NK-92 (cell line): ENCODE results near the gene FBXO39.
"Not testable (repeated sequence)": the region's sequence is repeated elsewhere in the genome, so short reads cannot be mapped to it uniquely, and the experiment has no call there.

Experiments used
- DNase-seq: peaks from one replicate; lab custom pipeline; 2025; ENCODE audit not compliant: unreplicated experiment; lab: John Stamatoyannopoulos, UW

Gene FBXO39

DNA sequence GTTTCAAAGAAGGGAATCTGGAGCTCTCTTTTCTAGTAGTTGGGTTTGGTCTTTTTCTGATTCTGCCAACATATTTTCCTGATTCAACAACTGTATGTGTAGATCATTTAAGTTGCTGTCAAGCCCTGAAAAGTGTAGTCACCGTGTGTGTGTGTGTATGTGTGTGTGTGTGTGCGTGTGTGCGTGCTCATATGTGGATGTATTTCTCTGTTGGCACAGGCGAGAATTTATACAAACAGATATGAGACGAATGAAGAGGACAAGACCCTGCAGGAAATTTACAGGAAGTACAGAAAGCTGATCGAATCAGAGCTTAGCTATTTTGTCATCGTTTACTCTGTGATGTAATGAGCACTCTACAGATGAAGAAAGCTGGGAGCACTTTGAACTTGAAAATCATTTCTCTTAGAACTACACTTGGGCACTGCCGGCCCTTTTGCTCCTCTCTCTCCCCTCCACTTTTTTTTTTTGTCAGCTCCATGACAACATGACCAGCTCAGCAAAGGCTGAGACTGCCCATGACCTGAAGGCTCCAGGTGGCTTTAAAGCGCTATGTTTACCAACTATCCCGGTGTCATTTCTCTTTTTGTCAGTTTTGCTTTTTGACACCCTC lies 11.2 kb downstream of the FBXO39 start:
- DNase-seq: no peak

DNA sequence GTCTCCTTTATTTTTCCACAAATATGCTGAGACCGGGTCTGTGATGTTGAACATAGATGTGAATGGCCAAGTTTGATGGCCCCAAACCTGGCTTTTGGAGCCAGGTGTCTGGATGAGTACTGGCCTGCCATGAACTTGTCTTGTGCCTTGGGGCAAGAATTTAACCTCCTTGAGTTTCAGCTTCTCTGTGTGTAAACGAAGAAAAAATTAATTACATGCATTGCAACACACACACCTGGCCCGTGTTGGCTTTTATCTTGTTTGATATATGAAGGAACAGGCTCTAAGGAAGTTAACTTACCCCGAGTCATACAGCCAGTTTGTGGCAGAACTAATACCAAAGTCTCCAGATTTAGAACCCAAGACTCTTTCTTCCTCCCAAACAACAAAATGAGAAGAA lies 13.1 kb downstream of the FBXO39 start:
- DNase-seq: no peak

DNA sequence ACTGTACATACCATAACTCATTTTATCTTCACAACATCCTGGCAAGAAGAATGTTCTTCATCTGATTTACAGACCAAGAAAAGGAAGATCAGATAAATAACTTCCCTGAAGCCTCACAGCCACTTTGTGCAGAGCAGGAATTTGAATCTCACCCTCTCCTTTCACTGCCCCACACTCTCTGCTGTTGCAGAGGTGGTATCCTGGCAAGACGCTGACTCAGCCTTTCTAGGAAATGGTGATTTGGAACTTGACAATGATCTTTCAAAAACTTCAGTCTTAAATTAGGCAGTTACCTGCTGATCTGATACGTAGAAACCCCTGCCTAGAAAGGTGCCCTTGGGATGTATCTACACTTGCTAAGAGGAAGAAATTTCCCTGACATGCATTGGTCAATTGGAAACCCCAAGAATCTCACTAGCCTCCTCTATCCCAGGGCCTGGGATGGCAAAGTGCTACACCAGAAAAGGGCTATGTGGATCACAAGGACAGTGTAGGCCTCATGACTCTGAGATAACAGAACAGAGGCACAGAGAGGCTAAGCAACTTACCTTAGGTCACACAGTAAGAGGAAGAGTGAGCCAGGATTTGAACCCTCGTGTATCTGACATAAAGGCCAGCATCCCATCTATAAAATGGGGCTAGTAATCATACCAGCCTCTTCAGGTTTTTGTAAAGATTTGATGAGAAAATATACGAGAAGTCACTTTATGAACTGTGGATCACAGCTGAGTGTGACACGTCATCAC lies 17.9 kb downstream of the FBXO39 start:
- DNase-seq: no peak

DNA sequence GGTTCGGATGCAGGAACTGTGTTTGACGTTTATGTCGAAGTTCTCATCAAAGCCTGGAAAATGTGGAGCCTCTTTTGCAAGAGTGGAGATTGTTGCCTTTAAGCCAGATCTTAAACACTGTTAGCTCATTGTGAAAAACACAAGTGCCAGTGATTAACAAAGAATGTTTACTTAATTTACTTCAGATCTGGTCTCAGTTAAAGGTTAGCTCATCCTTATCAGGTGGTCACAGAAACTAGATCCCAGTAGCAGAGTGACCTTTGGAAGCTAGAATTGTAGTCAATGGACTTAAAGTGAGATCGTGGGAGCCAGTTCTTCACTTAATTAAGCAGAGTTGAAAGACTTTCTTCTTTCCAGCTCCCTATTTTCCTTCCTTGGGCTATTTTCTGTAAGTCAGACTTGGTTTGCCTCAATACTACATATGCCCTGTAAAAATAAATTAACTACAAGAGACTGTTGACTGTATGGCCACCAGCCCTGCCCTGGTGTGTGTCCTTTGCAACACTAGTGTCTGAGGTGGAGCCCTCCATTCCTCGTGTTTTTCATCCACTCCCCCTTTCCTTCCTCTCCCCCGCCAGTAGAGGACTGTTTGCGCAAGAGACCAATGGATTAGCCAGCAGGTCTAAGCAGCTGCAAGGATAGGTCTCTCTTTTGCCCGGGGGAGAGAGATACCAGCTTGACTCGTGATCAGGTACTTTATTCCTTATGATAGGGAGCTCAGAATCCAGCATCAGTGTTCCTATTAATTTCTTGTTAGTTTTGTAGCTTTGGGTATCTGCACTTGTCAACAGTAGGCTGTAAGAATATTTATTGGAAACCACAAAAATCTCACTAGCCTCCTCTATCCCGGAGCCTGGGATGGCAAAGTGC lies 20.2 kb downstream of the FBXO39 start:
- DNase-seq: no peak

DNA sequence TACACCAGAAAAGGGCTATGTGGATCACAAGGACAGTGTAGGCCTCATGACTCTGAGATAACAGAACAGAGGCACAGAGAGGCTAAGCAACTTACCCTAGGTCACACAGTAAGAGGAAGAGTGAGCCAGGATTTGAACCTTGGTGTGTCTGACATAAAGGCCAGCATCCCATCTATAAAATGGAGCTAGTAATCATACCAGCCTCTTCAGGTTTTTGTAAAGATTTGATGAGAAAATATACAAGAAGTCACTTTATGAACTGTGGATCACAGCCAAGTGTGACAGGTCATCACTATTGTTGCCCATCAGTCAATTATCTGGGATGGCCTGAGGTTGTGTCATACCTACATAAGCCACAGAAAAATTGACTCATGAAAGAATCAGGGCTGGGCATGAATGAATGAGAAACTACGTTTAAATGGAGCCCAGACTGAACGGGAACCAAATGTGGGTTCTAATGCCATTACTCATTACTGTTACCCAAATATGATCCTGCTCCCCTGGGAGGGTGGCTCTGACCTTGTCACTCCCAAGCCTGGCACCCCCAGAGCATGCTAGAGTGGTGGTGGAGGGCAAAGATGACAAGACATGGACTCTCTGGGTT lies 21.0 kb downstream of the FBXO39 start:
- no peak for DNase-seq

DNA sequence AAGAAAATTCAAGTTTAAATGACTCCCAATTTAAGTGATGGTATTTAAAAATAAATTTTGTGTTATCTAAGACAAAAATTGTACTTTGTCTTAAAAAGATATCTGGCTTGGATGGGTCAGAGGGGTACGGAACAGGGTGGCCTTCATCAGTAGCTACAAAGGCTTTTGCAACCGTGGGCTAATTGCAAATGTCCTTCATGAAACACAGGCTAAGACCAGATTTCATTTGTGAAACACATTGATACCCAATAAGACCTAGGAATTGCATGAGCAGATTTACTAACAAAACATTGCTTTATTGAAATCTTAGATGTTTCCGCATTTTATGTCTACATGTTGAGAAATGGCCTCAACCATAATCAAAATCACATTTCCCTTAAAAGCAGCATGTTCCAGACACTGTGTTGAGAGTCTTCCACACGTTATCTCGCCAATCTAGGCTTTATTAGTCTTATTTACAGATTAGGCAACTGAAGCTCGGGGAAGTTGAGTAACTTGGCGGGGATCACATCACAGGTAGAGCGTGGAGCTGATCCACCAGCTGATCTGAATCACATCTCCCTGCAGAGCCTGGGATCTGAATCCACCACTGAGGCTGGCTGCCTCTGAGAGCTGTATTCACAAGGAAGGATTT lies 21.8 kb downstream of the FBXO39 start:
- DNase-seq: no peak

DNA sequence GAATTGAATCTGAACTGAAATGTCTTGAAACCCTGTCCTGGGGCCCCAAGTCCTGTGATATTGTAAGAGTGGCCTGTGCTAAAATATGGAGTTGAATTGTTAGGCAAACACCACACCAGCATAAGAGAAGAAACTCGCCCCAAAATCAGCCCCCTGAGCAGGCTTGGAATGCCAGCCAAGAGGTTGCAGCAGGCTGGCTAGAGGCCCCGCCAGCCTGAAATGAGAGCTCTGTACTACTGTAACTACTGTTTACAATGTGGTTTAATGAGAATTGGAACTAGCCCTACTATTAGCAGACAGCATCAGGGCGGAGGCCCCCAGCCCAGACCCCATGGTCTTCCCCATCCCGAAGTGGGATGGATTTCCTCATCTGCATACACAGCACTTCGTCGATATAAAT lies 23.7 kb downstream of the FBXO39 start:
- DNase-seq: no peak

DNA sequence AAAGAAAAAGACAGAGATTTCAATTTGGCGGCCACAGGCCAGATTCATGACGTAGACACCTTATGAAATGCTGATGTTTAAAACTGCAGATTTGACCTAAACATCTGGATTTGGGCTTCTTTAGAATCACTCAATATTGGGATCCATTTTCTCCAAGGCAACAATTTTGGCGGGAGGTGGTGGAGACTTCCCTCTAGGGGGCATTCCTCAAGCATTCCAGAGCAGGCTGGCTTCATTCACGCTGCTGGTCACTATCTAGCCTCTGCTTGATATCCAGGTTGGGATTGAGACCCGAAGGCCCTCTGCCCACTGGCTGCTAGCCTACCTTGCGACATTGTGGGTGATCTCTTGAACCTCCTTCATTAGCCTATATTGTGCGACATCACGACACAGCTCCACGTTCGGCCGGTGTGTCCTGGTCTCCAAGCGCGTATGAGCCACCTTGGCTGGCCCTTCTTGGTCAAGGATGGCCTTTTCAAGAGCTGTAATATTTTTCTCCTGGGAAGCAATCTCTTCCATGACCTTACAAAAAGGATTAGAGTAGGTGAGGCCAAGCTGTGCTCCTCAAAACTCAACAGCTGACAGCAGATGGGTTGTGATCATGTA lies 24.5 kb downstream of the FBXO39 start:
- DNase-seq: no peak

DNA sequence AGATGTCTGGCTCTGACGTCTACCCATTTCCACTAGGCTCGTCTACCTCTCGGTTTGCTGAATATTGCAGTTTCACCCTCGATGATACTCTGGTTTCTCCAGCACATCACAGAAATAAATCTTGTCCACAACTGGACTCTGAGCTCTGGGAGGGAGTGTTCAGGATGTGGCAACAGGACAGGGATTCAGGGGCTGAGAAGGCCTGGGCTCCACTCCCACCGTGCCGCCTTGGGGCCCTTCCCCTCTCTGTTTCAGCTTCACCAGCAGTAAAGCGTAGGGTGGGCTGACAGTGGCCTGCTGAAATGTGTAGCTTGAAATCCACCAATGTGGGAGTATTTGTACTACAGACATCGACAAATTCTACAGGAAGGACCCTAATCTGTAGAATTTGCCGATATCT lies 35.5 kb downstream of the FBXO39 start:
- DNase-seq: no peak

DNA sequence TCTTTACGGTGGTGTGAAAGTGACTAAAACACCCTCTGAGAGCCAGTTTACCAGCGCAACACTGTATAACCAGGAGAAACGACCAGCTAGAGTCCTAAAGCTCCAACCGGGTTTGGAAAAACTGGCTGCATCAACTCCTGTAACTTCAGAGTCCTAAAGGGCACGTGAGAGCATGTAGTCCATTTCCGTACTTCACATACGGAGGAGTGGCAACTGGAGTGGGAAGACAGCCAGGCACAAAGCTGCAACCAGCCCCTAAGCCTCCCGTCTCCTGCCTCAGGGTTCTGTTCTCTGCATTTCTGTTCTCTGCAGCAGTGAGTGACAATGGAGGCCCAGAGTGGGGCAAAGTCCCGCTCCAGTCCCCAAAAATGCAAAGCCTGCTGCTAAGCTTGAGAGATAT lies 36.3 kb downstream of the FBXO39 start:
- DNase-seq: no peak

DNA sequence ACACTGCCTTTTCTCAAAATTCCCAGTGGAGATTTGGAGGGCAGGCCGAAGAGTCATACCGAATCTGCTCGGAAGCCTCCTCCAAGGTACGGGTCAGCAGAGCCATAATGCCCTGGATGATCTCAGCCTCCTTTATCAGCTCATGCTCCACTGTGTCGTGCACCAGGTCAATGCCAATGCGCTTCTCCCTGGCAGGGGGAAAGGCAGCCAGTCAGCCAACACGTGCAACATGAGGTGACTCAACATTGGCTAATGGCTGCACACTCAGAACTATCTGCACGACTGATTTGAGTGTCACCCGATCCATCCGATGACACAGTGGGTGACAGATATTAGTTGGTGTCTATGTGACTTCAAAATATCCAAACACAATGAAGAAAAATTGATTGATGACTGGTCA lies 39.8 kb downstream of the FBXO39 start:
- no peak for DNase-seq

DNA sequence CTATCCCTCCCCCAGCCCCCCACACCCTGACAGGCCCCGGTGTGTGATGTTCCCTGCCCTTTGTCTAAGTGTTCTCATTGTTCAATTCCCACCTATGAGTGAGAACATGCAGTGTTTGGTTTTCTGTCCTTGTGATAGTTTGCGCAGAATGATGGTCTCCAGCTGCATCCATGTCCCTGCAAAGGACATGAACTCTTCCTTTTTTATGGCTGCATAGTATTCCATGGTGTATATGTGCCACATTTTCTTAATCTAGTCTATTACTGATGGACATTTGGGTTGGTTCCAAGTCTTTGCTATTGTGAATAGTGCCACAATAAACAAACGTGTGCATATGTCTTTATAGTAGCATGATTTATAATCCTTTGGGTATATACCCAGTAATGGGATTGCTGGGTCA lies 40.4 kb downstream of the FBXO39 start:
- not testable (repeated sequence) for DNase-seq

DNA sequence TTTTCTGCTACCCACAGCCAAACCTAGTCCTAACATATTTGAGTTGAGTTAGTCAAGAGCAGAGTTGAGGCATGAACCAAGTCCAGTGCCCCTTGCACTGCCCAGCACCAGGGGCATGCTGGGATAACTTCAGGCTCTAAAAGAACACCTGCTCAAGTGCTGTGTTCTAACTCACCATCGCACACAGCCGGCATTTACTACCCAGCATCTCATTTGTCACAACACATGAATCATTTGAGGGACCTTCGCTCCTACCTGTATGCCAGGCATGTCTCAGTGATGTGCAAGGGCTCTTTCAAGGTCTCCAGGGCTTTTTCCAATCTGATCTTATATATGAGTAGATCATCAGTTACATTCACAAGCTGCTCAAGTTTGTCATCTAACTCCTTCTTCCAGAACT lies 42.9 kb downstream of the FBXO39 start:
- no peak for DNase-seq

DNA sequence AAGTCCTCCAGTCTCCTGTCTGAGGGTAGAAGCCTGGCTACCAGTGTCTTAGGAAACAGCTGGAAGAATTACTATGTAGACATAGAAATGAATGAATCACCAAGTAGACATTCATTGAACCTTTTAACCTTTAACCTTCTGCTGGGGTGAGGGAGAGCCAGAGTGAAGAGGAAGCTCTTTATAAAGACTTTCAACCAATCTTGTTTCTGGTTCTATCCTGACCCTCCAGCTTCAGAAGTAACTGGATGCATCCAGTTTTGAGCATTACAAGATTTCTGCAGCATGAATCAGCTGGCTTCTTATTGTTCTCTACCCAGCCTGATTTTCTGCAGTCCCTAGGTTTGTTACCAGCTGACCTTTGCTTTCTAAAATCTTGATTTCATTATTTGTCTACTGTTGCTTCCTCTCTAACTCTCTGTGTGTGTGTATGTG lies 47.0 kb downstream of the FBXO39 start:
- DNase-seq: no peak

DNA sequence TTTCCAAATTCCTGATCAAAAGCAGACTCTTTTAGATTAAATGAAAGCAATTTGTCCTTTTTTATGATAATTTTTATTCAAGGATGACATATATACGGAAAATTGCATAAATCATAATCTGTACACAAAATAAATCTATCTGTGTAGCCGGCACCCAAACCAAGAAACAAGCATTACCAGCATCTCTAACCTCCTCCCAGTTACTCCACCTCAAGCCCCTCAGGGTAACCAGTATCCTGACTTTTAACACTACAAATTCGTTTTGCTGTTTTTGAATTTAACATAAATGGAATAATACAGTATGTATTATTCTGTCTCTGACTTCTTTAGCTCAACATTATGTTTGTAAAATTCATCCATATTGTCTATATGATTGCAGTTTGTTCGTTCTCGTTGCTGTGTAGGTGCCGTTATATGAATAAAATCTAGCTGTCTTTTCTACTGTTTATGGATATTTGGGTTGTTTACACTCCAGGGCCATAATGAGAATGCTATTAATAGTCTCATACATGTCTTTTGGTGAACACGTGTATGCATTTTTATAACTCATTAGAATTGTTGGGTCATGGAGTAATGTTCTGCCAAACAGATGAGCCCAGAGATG lies 54.5 kb downstream of the FBXO39 start:
- no peak for DNase-seq

DNA sequence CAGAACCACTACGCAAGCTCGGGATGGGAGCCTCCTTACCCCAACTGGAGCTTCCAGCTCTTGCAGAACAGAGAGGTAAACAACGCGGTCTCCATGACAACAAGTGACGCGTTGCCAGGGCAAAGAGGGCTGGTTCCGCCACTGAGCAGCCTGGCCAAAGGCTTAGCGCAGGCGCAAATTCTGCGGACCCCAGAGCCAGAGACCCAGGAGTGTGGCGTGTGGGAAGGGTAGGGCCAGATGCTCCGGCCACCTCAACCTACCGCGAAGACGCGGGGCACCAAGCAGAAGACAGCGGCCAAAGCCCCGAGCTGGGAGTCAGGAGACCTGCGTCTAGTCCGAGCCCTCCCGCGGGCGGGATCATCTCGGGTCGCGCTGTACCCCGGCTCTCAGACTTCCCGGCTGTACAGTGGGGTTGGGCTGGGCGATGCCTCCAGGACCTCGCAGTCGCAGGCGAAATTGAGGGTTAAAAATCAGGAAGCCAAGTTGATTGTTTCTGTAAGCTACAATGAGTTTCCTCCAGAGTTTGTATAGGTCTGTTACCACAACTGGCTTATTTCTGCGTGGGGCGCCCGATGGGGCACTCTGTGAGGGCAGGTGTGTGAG lies 55.7 kb downstream of the FBXO39 start, which contains the start of gene TEKT1:
TEKT1 (minus strand) TSS at position 69 of the 603 bp plus-strand sequence. CDS start 1,353 bp downstream, outside the sequence.
- DNase-seq: no peak
